COR-L47 (cell line): Measurements from ENCODE around the gene DTX3L.
"Not testable (repeated sequence)": the region's sequence is repeated elsewhere in the genome, so short reads cannot be mapped to it uniquely, and the experiment has no call there.

Experiments used
- DNase-seq: peaks from one replicate; lab custom pipeline; 2025; lab: John Stamatoyannopoulos, UW

The DTX3L gene

GRCh38 chr3:122562923-122563716 lies 1.0 kb upstream of the DTX3L start:
- no peak for DNase-seq

- no peak for DNase-seq
Measured at GRCh38 chr3:122563717-122564025, 467 bp upstream of the DTX3L start.

DNA sequence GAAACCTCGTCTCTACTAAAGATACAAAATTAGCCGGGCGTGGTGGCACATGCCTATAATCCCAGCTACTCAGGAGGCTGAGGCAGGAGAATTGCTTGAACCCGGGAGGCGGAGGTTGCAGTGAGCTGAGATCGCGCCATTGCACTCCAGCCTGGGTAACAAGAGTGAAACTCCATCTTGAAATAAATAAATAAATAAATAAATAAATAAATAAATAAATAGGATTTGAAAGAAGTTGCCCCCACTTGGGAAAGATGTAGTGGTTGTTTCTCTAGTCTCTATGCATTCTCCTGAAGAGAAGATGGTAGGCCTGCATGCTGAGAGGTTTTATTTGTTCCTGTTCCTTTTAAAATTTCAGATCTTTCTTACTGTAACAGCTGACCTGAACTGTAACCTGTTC lies 4.0 kb downstream of the DTX3L start:
- not testable (repeated sequence) for DNase-seq

GRCh38 chr3:122568755-122569154 lies 4.6 kb downstream of the DTX3L start:
- DNase-seq = no peak

GRCh38 chr3:122572940-122573412 lies 8.8 kb downstream of the DTX3L start:
- no peak for DNase-seq

DNA sequence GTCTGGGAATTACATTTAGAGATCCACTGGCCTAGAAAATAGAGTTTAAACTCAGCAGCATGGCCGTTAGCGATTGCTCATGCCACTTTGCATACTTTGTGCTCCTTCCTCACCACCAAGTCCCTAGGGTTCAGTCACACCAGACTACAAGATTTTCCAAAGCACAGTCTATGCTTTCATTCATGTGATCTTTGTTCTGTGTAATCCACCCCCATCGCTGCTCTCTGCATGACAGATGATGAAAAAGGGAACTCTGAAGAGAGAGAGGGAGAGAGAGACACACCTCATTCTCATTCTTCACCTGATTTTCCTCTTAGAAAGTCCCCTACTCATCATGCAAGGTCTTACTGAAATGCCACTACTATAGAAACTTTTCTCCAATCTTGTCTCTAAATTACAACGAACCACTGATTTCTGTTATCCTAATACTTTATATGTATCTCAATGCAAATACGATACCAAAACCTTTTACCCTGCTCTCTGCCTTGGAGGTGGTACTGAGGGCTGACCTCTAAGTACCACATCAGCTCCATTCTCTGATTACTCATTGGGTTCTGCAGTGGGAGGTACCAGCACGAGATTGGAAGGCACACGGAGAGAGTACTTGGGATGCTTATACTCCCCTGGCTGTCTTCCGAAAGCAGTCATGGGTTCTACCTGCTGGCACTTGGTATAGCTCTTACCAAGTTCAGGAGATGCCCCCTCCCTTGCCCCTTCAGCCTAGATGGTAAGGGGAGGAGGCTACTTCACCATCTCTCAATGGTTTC lies 12.2 kb downstream of the DTX3L start:
- DNase-seq = no peak

DNA sequence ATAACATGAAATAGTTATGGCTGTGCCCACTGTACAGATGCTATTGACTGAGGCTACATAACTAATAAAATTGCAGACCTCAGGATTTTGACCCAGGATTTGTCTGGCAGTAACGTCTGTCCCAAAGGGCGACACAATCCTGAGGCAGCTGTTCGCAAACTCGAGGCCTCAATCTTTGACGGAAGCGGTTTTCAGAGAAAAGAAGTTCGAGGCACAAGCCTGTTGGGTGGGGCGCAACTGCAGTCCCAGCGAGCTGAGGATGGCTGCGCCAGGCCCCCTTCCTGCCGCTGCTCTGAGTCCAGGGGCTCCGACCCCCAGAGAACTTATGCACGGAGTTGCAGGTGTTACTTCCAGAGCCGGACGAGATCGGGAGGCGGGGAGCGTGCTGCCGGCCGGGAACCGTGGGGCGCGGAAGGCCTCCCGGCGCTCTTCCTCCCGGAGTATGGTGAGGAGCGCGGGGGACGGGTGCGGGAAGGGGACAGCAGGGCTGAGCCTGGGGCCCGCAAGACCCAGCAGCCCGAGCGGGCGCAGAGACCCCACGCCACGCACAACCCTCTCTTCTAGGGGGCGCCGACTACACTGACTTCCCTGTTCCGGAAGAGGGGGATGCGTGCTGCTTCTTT lies 13.4 kb downstream of the DTX3L start, which contains the start of gene PARP15:
TSS of gene PARP15 (plus strand) at position 242 of the 623 bp plus-strand sequence. CDS start at position 260, 18 bp downstream.
- no peak for DNase-seq

DNA sequence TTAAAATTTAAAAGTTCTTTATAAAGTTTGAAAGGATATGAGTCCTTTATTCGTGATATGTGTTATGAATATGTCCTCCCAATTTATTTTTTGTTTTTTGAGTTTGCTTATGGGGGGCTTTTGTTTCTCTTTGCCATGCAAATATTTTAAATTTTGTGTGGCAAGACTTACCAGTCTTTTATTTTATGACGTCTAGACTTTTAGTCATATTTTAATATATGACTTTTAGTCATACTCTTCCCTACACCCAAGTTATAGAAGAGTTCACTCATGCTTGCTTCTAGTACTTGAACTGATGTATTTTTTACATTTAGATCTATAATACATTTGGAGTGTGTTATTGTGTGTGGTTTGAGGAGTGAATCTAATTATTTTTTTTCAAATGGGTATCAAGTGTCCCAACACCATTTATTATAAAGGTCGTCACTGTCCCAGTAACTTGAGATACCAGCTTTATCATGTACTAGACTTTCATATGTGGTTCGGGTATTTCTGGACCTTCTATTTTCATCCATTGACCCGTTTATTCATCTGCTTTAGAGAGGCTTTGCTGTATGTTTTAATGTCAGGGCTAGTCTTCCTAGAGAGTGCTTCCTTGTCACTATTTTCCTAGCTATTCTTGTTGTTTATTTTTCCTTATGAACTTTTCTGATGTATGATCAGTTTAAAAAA lies 14.1 kb downstream of the DTX3L start:
- no peak for DNase-seq

- DNase-seq = no peak
Measured at GRCh38 chr3:122580470-122580869, 16.3 kb downstream of the DTX3L start.

DNA sequence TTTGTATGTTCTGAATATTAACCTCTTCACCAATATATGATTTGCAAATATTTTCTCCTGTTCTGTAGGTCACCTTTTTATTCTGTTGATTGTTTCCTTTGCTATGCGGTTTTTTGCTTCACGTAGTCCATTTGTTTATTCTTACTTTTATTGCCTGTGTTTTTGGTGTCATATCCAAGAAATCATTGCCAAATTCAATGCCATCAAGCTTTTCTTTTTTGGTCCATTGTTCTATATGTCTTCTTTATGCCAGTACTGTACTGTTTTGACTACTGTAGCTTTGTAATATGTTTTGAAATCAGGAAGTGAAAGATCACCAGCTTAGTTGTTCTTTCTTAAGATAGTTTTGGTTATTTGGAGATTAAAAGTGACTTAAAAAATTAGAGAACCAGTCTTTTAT lies 17.5 kb downstream of the DTX3L start:
- no peak for DNase-seq

DNA sequence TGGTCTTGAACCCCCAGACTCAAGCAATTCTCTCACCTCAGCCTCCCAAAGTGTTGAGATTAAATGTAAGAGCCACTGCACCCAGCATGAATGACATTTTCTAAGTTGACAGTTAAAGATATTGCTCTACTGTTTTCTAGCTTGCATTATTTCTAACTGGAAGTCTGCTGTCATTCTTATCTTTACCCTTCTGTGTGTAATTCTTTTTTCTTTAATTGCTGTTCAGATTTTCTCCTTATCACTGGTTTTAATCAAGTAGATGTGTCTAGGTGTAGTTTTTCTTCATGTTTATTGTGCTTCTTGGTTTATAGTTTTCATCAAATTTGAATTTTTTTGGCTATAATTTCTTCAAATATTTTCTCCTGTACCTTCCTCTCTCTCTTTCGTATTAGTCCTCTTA lies 18.3 kb downstream of the DTX3L start:
- DNase-seq = no peak

DNA sequence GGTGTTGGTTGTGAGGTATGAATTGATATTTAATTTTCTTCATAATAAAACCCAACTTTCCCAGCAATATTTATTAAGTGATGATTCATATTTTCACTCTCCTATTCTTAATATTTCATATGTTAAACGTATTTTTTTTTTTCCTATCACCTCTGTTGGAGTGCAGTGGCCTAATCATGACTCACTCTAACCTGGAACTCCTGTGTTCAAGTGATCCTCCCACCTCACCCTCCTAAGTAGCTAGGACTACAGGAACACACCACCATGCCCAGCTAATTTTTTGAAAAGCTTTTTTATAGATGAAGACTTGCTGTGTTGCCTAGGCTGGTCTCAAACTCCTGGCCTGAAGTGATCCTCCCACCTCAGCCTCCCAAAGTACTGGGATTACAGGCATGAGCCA lies 22.0 kb downstream of the DTX3L start:
- DNase-seq = no peak

DNA sequence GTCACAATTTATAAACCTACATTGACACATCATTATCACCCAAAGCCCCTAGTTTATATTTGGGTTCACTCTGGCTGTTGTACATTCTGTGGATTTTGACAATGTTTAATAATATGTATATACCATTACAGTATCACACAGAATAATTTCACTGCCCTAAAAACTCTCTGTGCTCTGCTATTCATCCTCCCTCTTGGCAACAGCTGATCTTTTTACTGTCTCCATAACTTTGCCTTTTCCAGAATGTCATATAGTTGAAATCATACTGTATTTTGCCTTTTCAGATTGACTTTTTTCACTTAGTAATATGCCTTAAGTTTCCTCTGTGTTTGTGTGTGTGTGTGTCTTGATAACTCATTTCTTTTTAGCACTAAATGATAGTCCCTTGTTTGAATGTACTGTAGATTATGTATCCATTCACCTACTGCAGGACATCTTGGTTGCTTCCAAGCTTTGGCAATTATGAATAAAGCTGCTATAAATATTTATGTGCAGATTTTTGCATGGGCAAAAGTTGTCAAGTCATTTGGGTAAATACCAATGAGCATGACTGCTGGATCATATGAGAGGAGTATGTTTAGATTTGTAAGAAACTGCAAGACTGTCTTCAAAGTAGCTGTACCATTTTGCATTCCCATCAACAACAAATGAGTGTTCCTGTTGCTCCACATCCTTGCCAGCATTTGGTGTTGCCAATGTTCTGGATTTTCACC lies 22.8 kb downstream of the DTX3L start:
- no peak for DNase-seq

GRCh38 chr3:122587572-122587971 lies 23.4 kb downstream of the DTX3L start:
- no peak for DNase-seq

DNA sequence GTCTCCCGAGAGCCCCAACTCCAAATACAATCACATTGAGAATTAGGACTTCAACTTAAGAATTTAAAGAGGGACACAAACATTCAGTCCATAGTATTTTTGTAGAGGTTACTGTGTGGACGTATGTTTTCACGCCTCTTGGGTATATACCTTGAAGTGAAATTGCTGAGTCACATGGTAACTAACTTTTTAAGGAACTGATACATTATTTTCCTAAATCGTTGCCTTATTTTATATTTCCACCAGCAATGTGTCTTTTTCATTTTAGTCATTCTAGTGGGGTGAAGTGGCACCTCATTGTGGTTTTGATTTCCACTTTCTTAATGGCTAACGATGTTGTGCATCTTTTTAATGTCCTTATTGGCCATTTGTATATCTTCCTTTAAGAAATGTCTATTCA lies 25.2 kb downstream of the DTX3L start:
- DNase-seq = no peak

DNA sequence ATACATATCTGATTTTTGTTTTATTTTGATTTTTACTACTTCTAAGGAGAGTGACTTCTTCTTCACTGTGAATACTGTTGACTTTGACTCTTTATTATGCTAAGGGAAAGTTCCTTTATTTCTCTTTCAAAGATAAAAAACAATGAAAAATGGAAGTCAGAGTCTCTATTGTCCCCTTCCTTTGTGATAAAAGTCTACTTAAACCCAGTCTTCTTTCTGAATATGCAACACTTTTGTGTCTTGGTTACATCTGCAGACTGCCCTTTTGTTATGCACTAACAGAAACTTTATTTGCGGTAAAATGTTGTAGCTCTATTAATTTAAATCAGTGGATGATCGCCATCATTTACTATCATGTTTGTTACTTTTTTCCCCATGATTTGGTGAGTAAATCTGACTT lies 26.5 kb downstream of the DTX3L start:
- no peak for DNase-seq

DNA sequence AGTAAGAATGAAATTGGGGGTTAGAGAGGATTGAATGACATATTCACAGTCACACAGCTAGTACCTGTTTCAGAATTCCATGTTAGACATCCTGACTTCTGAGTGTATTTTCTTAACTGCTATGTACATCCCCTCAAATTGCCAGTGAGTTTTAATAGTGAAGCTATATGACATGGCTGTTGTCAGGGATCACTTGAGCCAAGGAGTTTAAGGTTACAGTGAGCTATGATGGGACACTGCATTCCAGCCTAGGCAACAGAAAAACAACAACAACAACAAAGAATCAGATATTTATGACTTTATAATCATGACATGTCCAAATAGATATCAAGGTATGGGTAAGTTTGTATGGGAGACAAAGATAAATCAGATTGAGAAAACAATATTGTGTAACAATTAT lies 29.9 kb downstream of the DTX3L start:
- DNase-seq = no peak

- DNase-seq = no peak
Measured at GRCh38 chr3:122598151-122598550, 34.0 kb downstream of the DTX3L start.

DNA sequence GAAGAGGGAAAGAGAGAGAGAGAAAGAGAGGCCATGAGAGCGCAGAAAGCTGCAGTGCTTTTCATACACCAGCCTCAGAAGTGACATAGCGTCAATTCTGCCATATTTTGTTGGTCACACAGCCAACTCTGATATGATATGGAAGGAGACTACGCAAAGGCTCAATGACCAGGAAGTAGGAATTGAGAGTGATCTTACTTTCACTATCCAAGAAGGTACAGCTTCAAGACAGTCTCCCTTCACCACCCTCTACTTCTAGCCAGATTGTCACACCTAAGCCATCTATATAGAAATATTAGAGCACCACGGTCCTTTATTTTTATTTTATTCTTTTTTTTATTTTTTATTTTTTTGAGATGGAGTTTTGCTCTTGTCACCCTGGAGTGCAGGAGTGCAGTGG lies 34.4 kb downstream of the DTX3L start:
- DNase-seq = no peak

GRCh38 chr3:122602011-122602710 lies 38.0 kb downstream of the DTX3L start:
- no peak for DNase-seq

DNA sequence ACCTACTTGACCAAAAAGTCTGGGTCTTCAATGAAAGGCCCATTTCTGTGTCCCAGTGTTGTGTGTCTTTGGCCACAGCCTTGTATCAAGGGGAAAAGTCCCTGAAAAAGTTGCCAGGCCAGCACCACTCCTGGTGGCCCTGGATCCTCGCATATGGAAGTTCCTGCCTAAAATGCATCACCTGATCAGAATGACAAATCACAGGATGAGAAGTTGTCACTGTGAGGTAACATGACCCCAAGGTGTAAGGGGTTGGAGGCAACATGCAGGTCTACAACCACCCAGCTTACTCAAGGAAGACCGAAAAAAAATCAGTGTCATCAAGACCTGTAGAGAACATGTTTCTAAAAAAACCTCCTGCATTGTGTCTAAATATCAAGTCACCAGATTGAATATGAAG lies 38.9 kb downstream of the DTX3L start:
- DNase-seq = no peak
